Activated naive CD4-positive, alpha-beta T cell (primary cell): ENCODE measurements around the gene SECISBP2.

Experiments used
- DNase-seq, 4 experiments: peaks; one replicate each; lab custom pipeline; 2025; lab: John Stamatoyannopoulos, UW

SECISBP2 gene

DNA sequence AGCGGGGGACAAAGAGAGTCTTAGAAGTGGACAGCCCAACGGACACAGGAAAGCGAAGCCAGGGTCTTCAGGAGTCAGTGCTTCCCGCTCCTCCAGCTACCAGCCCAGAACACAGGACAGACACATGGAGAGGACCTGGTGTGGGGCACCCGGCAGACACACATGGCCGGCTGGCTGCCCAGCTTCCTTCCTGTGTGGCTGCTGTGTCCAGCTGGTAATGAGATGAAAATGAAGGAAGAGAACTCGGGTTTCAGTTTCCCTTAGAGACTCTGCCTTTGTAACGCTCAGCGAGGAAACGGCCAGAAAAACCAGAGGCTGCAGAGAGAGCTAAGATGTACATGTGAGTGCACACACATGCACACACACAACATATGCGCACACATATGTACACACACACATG, 87.5 kb downstream of the SECISBP2 start:
- DNase-seq = no peak

DNA sequence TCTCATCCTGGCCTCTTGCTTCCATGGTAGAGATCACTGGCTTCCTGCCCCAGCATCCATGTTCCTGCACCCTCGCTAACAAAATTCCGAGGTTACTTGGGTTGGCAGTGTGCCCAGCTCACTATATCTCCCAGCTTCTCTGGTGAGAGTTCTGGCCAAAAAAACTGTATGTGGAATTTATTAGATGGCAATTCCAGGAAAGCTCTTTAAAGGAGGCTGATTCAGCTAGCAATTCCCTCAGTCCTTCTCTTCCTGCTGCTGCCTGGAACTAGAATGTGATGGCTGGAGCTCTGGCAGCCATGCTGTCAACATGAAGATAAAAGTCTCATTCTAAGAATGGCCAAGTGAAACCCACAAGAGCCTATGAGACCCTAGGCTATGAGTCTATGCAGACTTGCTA, 88.8 kb downstream of the SECISBP2 start:
- DNase-seq = no peak

GRCh38 chr9:89408628-89409101, 90.4 kb downstream of the SECISBP2 start:
- peak in 2 of 4 experiments; percentile 56 to 57 for DNase-seq
